ENCODE results near the gene IGFL1.
"Not testable (repeated sequence)": the region's sequence is repeated elsewhere in the genome, so short reads cannot be mapped to it uniquely, and the experiment has no call there.

IGFL1 gene

GRCh38 chr19:46209472-46209871 lies 20.1 kb upstream of the IGFL1 start:
- no peak overlapping the region for H3K27ac Mint-ChIP-seq
- no peaks in the 10 kb centered on the region for H3K36me3 Mint-ChIP-seq (ENCODE audit: low read depth)
- peaks cover 45% of the 10 kb centered on the region for H3K27me3 Mint-ChIP-seq
- no peak overlapping the region for H3K4me3 Mint-ChIP-seq
- no peaks in the 10 kb centered on the region for H3K9me3 Mint-ChIP-seq
- peaks cover 9% of the 10 kb centered on the region for H3K4me1 Mint-ChIP-seq (ENCODE audit: low read depth)

GRCh38 chr19:46210669-46211068 lies 18.9 kb upstream of the IGFL1 start:
- H3K36me3 Mint-ChIP-seq (ENCODE audit: low read depth): no peaks in the 10 kb centered on the region
- peaks cover 44% of the 10 kb centered on the region for H3K27me3 Mint-ChIP-seq
- no peak overlapping the region for H3K27ac Mint-ChIP-seq

GRCh38 chr19:46211201-46211881 lies 18.2 kb upstream of the IGFL1 start:
- H3K27me3 Mint-ChIP-seq: peaks cover 47% of the 10 kb centered on the region
- no peak overlapping the region for H3K27ac Mint-ChIP-seq
- H3K4me1 Mint-ChIP-seq (ENCODE audit: low read depth): peaks cover 9% of the 10 kb centered on the region
- no peaks in the 10 kb centered on the region for H3K9me3 Mint-ChIP-seq
- no peaks in the 10 kb centered on the region for H3K36me3 Mint-ChIP-seq (ENCODE audit: low read depth)
- no peak overlapping the region for H3K4me3 Mint-ChIP-seq

More at GRCh38 chr19:46210669-46211068, 18.9 kb upstream of the IGFL1 start:
- Mint-ChIP-seq H3K4me3 (no peak overlapping the region), H3K9me3 (no peaks in the 10 kb centered on the region), H3K4me1 (ENCODE audit: low read depth) (peaks cover 9% of the 10 kb centered on the region)

- H3K36me3 Mint-ChIP-seq (ENCODE audit: low read depth); H3K4me1 Mint-ChIP-seq (ENCODE audit: low read depth); H3K4me3 Mint-ChIP-seq; H3K27ac Mint-ChIP-seq; H3K9me3 Mint-ChIP-seq: not testable (repeated sequence)
- H3K27me3 Mint-ChIP-seq: peaks cover 48% of the 10 kb centered on the region
These were observed 16.9 kb upstream of the IGFL1 start for GRCh38 chr19:46212592-46212991.

GRCh38 chr19:46213156-46213555 lies 16.4 kb upstream of the IGFL1 start:
- no peaks in the 10 kb centered on the region for H3K36me3 Mint-ChIP-seq (ENCODE audit: low read depth)
- peaks cover 9% of the 10 kb centered on the region for H3K4me1 Mint-ChIP-seq (ENCODE audit: low read depth)
- no peak overlapping the region for H3K4me3 Mint-ChIP-seq
- H3K27ac Mint-ChIP-seq: no peak overlapping the region
- peaks cover 49% of the 10 kb centered on the region for H3K27me3 Mint-ChIP-seq
- H3K9me3 Mint-ChIP-seq: no peaks in the 10 kb centered on the region

- peaks cover 9% of the 10 kb centered on the region for H3K4me1 Mint-ChIP-seq (ENCODE audit: low read depth)
- H3K27ac Mint-ChIP-seq: no peak overlapping the region
- peaks cover 45% of the 10 kb centered on the region for H3K27me3 Mint-ChIP-seq
- H3K36me3 Mint-ChIP-seq (ENCODE audit: low read depth): no peaks in the 10 kb centered on the region
- no peak overlapping the region for H3K4me3 Mint-ChIP-seq
- H3K9me3 Mint-ChIP-seq: no peaks in the 10 kb centered on the region
These were observed 15.7 kb upstream of the IGFL1 start for GRCh38 chr19:46213806-46214205.

- Mint-ChIP-seq H3K36me3 (ENCODE audit: low read depth) (no peaks in the 10 kb centered on the region), H3K4me1 (ENCODE audit: low read depth) (no peaks in the 10 kb centered on the region), H3K27me3 (peaks cover 39% of the 10 kb centered on the region)
These were observed 12.9 kb upstream of the IGFL1 start for GRCh38 chr19:46216612-46217011.

GRCh38 chr19:46217476-46217875 lies 12.1 kb upstream of the IGFL1 start:
- Mint-ChIP-seq H3K9me3 (no peaks in the 10 kb centered on the region), H3K27ac (no peak overlapping the region), H3K4me1 (ENCODE audit: low read depth) (no peaks in the 10 kb centered on the region), H3K27me3 (peaks cover 48% of the 10 kb centered on the region), H3K4me3 (no peak overlapping the region), H3K36me3 (ENCODE audit: low read depth) (no peaks in the 10 kb centered on the region)

More at GRCh38 chr19:46216612-46217011, 12.9 kb upstream of the IGFL1 start:
- no peak overlapping the region for H3K4me3 Mint-ChIP-seq
- no peak overlapping the region for H3K27ac Mint-ChIP-seq
- no peaks in the 10 kb centered on the region for H3K9me3 Mint-ChIP-seq

- Mint-ChIP-seq H3K4me3 (no peak overlapping the region), H3K36me3 (ENCODE audit: low read depth) (no peaks in the 10 kb centered on the region), H3K27ac (no peak overlapping the region), H3K9me3 (no peaks in the 10 kb centered on the region), H3K4me1 (ENCODE audit: low read depth) (no peaks in the 10 kb centered on the region), H3K27me3 (peaks cover 52% of the 10 kb centered on the region)
These were observed 11.4 kb upstream of the IGFL1 start for GRCh38 chr19:46218160-46218559.

- no peaks in the 10 kb centered on the region for H3K36me3 Mint-ChIP-seq (ENCODE audit: low read depth)
- H3K9me3 Mint-ChIP-seq: no peaks in the 10 kb centered on the region
- H3K4me1 Mint-ChIP-seq (ENCODE audit: low read depth): no peaks in the 10 kb centered on the region
- H3K4me3 Mint-ChIP-seq: no peak overlapping the region
- H3K27ac Mint-ChIP-seq: no peak overlapping the region
- peaks cover 56% of the 10 kb centered on the region for H3K27me3 Mint-ChIP-seq
These were observed 9.4 kb upstream of the IGFL1 start for GRCh38 chr19:46220038-46220615.

- Mint-ChIP-seq H3K4me1 (ENCODE audit: low read depth) (no peaks in the 10 kb centered on the region), H3K27me3 (peaks cover 61% of the 10 kb centered on the region), H3K27ac (no peak overlapping the region), H3K36me3 (ENCODE audit: low read depth) (no peaks in the 10 kb centered on the region), H3K4me3 (no peak overlapping the region), H3K9me3 (no peaks in the 10 kb centered on the region)
These were observed 8.4 kb upstream of the IGFL1 start for GRCh38 chr19:46221152-46221551.

- no peaks in the 10 kb centered on the region for H3K4me1 Mint-ChIP-seq (ENCODE audit: low read depth)
- H3K9me3 Mint-ChIP-seq: no peaks in the 10 kb centered on the region
- H3K27ac Mint-ChIP-seq: no peak overlapping the region
- no peak overlapping the region for H3K4me3 Mint-ChIP-seq
- H3K27me3 Mint-ChIP-seq: peaks cover 57% of the 10 kb centered on the region
- no peaks in the 10 kb centered on the region for H3K36me3 Mint-ChIP-seq (ENCODE audit: low read depth)
These were observed 7.4 kb upstream of the IGFL1 start for GRCh38 chr19:46221981-46222610.

GRCh38 chr19:46223787-46224186 lies 5.8 kb upstream of the IGFL1 start:
- H3K4me3 Mint-ChIP-seq; H3K4me1 Mint-ChIP-seq (ENCODE audit: low read depth); H3K27ac Mint-ChIP-seq; H3K36me3 Mint-ChIP-seq (ENCODE audit: low read depth); H3K9me3 Mint-ChIP-seq: not testable (repeated sequence)
- H3K27me3 Mint-ChIP-seq: peaks cover 59% of the 10 kb centered on the region

GRCh38 chr19:46224773-46225172 lies 4.8 kb upstream of the IGFL1 start:
- Mint-ChIP-seq H3K9me3 (no peaks in the 10 kb centered on the region), H3K4me3 (no peak overlapping the region), H3K27ac (no peak overlapping the region), H3K36me3 (ENCODE audit: low read depth) (no peaks in the 10 kb centered on the region), H3K4me1 (ENCODE audit: low read depth) (no peaks in the 10 kb centered on the region), H3K27me3 (peaks cover 59% of the 10 kb centered on the region)

- no peak overlapping the region for H3K27ac Mint-ChIP-seq
- H3K4me3 Mint-ChIP-seq: no peak overlapping the region
- H3K27me3 Mint-ChIP-seq: peaks cover 64% of the 10 kb centered on the region
- H3K9me3 Mint-ChIP-seq: no peaks in the 10 kb centered on the region
- no peaks in the 10 kb centered on the region for H3K4me1 Mint-ChIP-seq (ENCODE audit: low read depth)
- no peaks in the 10 kb centered on the region for H3K36me3 Mint-ChIP-seq (ENCODE audit: low read depth)
These were observed 4.0 kb upstream of the IGFL1 start for GRCh38 chr19:46225558-46226004.

All from stimulated activated naive CD8-positive, alpha-beta T cell treated with anti-CD3 and anti-CD28 coated beads, Interleukin-15, Interleukin-2, amounts not matched to agents 100 ng/mL and 50 ng/mL, for 24 hours (primary cell).